Bronchial epithelial cell (primary cell): ENCODE results near the gene NLRC5. TPM values are rescaled to one million over a fixed set of nuclear protein-coding genes. Genes with fewer than 3 reads are reported as not detected.

ENCODE experiments used
- DNase-seq: peaks from one replicate; pipeline ENCODE4 v3.0.0-alpha.2; 2010; ENCODE audit warnings: low read depth
- FAIRE-seq: peaks from 2 replicates; lab custom pipeline; 2011; peaks lifted over from hg19 to GRCh38; lab: Jason Lieb, UNC
- H3K27me3 ChIP-seq: 2 replicates; pipeline ENCODE4 v1.5.1; 2011; ENCODE audit warnings: low read length; ENCODE audit not compliant: control insufficient read depth, insufficient read depth
- H3K36me3 ChIP-seq: 2 replicates; pipeline ENCODE4 v1.5.1; 2011; ENCODE audit warnings: low read length; ENCODE audit not compliant: control insufficient read depth, insufficient read depth
- H3K4me3 ChIP-seq: 2 replicates; pipeline ENCODE4 v1.5.1; 2011; ENCODE audit warnings: mild to moderate bottlenecking, low read depth, low read length, control low read depth
- total RNA-seq: library from RNA; depleted of rRNA; stranded (reverse); fragments of >200 nt; gene quantifications from 2 replicates; pipeline ENCODE4 v1.2.1, GENCODE V29; 2014
- TF ChIP-seq, protein P1 (sequence below): IDR thresholded peaks from 2 replicates; pipeline ENCODE4 v1.5.1; 2011; ENCODE audit warnings: mild to moderate bottlenecking, moderate library complexity, low read length, control low read depth, inconsistent platforms; ENCODE audit not compliant: insufficient read depth, severe bottlenecking

The NLRC5 gene
- total RNA-seq, 1 donor from 2014 or later, result 2.1 TPM

DNA sequence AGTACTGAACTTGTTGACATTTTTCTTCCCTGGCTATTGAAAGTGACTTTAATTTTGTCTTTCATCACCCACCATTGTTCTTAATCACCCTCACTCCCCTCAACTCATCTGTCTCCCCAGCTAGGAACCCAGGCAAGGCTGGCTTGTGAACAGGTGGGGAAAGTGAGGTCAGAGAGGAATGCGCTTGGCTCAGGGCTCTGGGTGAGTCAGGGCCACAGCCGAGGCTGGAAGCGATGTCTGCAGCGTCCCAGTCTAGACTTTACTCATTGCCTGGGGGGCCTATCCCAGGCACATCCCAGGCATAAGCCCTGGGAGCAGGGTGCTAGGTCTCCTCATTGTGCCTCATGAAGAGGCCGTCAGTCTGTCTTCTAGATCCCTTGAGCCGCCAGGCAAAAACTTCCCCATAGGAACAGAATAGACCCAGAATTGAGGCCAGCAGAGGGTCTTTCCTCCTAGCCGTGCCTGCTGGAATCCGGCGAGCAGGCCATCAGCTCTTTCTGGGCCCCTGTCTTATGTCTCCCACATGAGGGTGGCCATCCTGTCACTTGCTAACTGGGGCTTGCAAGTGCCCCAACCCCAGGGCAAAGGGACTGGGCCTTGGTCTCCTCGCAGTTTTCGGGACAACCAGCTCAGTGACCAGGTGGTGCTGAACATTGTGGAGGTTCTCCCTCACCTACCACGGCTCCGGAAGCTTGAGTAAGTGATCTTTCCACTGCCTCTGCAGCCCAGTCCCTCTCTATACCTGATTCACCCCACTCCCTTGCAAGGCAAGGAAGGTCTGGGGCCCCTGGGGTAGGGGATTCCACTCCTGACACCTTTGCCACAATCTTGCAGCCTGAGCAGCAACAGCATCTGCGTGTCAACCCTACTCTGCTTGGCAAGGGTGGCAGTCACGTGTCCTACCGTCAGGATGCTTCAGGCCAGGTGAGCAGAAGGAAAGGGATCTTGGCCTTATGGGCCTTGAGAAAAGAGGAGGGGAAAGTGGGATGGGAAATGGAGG lies 40.1 kb downstream of the NLRC5 start:
- Histone ChIP-seq H3K27me3 (no peaks in the 10 kb centered on the region), H3K4me3 (no peak overlapping the region), H3K36me3 (no peaks in the 10 kb centered on the region)
- TF ChIP-seq, protein P1, sequence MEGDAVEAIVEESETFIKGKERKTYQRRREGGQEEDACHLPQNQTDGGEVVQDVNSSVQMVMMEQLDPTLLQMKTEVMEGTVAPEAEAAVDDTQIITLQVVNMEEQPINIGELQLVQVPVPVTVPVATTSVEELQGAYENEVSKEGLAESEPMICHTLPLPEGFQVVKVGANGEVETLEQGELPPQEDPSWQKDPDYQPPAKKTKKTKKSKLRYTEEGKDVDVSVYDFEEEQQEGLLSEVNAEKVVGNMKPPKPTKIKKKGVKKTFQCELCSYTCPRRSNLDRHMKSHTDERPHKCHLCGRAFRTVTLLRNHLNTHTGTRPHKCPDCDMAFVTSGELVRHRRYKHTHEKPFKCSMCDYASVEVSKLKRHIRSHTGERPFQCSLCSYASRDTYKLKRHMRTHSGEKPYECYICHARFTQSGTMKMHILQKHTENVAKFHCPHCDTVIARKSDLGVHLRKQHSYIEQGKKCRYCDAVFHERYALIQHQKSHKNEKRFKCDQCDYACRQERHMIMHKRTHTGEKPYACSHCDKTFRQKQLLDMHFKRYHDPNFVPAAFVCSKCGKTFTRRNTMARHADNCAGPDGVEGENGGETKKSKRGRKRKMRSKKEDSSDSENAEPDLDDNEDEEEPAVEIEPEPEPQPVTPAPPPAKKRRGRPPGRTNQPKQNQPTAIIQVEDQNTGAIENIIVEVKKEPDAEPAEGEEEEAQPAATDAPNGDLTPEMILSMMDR, result no peak
- DNase-seq, result peak; percentile 84
- FAIRE-seq, result peak; percentile 52

DNA sequence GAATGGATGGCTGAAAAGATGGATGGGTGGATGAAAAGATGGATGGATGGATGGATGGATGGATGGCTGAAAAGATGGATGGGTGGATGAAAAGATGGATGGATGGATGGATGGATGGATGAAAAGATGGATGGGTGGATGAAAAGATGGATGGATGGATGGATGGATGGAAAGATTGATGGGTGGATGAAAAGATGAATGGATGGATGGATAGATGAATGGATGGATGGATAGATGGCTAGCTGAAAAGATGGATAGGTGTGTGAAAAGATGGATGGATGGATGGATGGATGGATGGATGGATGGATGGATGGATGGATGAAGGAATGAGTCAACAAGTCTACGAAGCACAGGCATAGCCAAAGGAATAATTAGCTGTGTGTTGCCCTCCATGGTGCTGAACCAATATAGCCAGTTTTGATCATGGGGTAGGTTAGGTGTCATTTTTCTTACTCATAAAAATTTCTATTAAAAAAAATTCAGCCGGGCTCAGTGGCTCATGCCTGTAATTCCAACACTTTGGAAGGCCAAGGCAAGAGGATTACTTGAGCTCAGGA lies 41.1 kb downstream of the NLRC5 start:
- FAIRE-seq, result no peak
- Histone ChIP-seq H3K27me3 (no peaks in the 10 kb centered on the region), H3K4me3 (no peak overlapping the region), H3K36me3 (no peaks in the 10 kb centered on the region)
- DNase-seq, result no peak
- TF ChIP-seq, protein P1, result no peak

DNA sequence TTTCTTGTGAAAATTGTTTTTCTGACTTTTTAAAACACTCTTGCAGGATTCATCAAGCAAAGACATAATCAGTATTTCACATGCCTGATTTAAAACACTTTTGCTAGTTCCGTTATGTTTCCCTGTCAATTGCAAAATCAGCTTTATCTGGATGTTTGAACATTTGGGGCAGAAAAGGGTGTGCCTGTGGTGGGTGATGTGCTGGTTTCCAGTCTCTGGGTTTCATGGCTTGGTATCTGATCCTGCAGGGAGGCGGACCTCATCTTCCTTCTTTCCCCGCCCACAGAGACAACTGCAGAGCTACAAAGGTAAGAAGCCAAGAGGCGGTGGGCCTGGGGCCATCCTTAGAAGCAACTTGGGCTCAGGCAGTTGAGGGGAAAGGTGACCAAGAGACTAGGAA lies 41.8 kb downstream of the NLRC5 start:
- no peak for FAIRE-seq
- TF ChIP-seq, protein P1, result no peak
- DNase-seq, result no peak
- no peak overlapping the region for H3K4me3 ChIP-seq
- no peaks in the 10 kb centered on the region for H3K36me3 ChIP-seq
- H3K27me3 ChIP-seq, result no peaks in the 10 kb centered on the region

DNA sequence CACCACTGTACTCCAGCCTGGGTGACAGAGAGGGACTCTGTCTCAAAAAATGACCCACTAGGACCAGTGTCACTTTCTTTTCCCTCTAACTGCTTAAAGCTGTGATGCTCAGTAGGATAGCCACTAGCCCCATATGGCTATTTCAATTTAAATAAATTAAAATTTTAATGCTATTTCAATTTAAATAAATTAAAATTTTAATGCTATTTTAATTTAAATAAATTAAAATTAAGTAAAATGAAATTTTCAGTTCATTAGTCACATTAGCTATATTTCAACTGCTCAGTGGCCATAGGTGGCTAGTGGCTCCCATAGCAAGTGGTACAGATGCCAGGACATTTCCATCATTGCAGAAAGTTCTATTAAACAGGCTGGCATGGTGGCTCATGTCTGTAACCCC lies 43.0 kb downstream of the NLRC5 start:
- DNase-seq (no peak), FAIRE-seq (no peak)
- TF ChIP-seq, protein P1, result no peak
- H3K27me3 ChIP-seq, result no peaks in the 10 kb centered on the region
- H3K4me3 ChIP-seq, result no peak overlapping the region
- no peaks in the 10 kb centered on the region for H3K36me3 ChIP-seq

DNA sequence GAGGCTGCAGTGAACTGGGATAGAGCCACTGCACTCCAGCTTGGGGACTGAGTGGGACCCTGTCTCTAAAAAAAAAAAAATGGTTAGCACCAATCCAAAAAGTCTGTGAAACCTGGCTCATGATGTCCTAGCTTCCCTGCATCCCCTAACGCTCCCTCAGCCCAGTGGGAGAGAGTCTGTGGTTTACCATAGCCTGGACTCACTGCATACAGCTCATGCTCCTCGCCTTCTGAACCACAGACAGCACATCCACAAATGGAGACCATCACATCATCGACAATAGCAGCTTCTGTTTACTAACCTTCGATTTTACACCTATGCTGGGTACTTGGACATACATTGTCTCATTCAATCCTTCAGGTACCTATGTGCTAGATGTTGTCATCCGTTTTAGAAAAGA lies 43.6 kb downstream of the NLRC5 start:
- Histone ChIP-seq H3K4me3 (no peak overlapping the region), H3K36me3 (no peaks in the 10 kb centered on the region), H3K27me3 (no peaks in the 10 kb centered on the region)
- DNase-seq (no peak), FAIRE-seq (no peak)
- TF ChIP-seq, protein P1, result no peak
